Subcutaneous abdominal adipose tissue (tissue), 5 donors: Measurements from ENCODE around the gene XG.
"Not testable (repeated sequence)": the region's sequence is repeated elsewhere in the genome, so short reads cannot be mapped to it uniquely, and the experiment has no call there.

ENCODE experiments used
- H3K27ac ChIP-seq: one replicate; pipeline ENCODE4 v1.7.0; 2013; ENCODE audit warnings: low read depth, mild to moderate bottlenecking, inconsistent platforms, low read length, moderate library complexity
- H3K27me3 ChIP-seq, 5 donors: one replicate each; pipeline ENCODE4 v1.7.0; 2013; ENCODE audit warnings: low read length in 5 of 5, inconsistent platforms in 1 of 5; ENCODE audit not compliant: control insufficient read depth in 5 of 5, insufficient read depth in 4 of 5
- H3K36me3 ChIP-seq, 5 donors: one replicate each; pipeline ENCODE4 v1.7.0; 2013; ENCODE audit warnings: low read length in 5 of 5; ENCODE audit not compliant: control insufficient read depth in 5 of 5, insufficient read depth in 5 of 5
- H3K4me1 ChIP-seq, 5 donors: one replicate each; pipeline ENCODE4 v1.7.0; 2013; ENCODE audit warnings: low read length in 5 of 5, mild to moderate bottlenecking in 3 of 5, moderate library complexity in 1 of 5; ENCODE audit not compliant: control insufficient read depth in 5 of 5, insufficient read depth in 5 of 5
- H3K4me3 ChIP-seq, 5 donors: one replicate each; pipeline ENCODE4 v1.7.0; 2013; ENCODE audit warnings: low read length in 5 of 5, low read depth in 1 of 5
- H3K9ac ChIP-seq, 5 donors: one replicate each; pipeline ENCODE4 v1.7.0; 2013; ENCODE audit warnings: low read length in 5 of 5, mild to moderate bottlenecking in 4 of 5, moderate library complexity in 3 of 5
- H3K9me3 ChIP-seq, 5 donors: one replicate each; pipeline ENCODE4 v1.7.0; 2013; ENCODE audit warnings: low read length in 5 of 5; ENCODE audit not compliant: control insufficient read depth in 5 of 5
- donor health status: healthy.
- donor health status: healthy.
- donor health status: healthy.
- donor health status: healthy.
- donor health status: healthy.

XG gene

GRCh38 chrX:2804106-2804843 is 52.4 kb downstream of the XG start:
- not testable (repeated sequence) for H3K4me1 ChIP-seq, H3K27me3 ChIP-seq, H3K36me3 ChIP-seq, H3K9ac ChIP-seq, H3K9me3 ChIP-seq, H3K27ac ChIP-seq, H3K4me3 ChIP-seq

GRCh38 chrX:2804858-2805257 is 53.0 kb downstream of the XG start:
- not testable (repeated sequence) for H3K9me3 ChIP-seq, H3K27me3 ChIP-seq, H3K4me3 ChIP-seq, H3K36me3 ChIP-seq, H3K4me1 ChIP-seq, H3K9ac ChIP-seq
- H3K27ac ChIP-seq = peak overlapping the region; percentile 46

GRCh38 chrX:2811271-2811670 is 59.4 kb downstream of the XG start:
- Histone ChIP-seq H3K4me1 (peaks cover 0 to 4% (median 3%) of the 10 kb centered on the region in 5 donors), H3K36me3 (no peaks in the 10 kb centered on the region), H3K27ac (no peak overlapping the region), H3K27me3 (peaks cover 0 to 2% (median 0%) of the 10 kb centered on the region in 5 donors), H3K9me3 (no peaks in the 10 kb centered on the region), H3K4me3 (no peak overlapping the region), H3K9ac (no peak overlapping the region)

- Histone ChIP-seq H3K4me3 (peak overlapping the region in 4 of 5 donors; percentile 3 to 53 (median 46)), H3K9ac (peak overlapping the region in 2 of 5 donors; percentile 57 to 59)
- H3K27ac ChIP-seq, H3K9me3 ChIP-seq, H3K27me3 ChIP-seq, H3K36me3 ChIP-seq, H3K4me1 ChIP-seq: not testable (repeated sequence)
These were observed 60.5 kb downstream of the XG start for GRCh38 chrX:2812161-2812907.

GRCh38 chrX:2817036-2817435 is 65.2 kb downstream of the XG start:
- Histone ChIP-seq H3K4me3 (no peak overlapping the region), H3K4me1 (peaks cover 0 to 14% (median 3%) of the 10 kb centered on the region in 5 donors), H3K36me3 (peaks cover 0 to 5% (median 0%) of the 10 kb centered on the region in 5 donors), H3K27ac (no peak overlapping the region), H3K9ac (no peak overlapping the region), H3K27me3 (no peaks in the 10 kb centered on the region), H3K9me3 (no peaks in the 10 kb centered on the region)

- H3K27me3 ChIP-seq = no peaks in the 10 kb centered on the region
- H3K4me1 ChIP-seq = peaks cover 0 to 19% (median 9%) of the 10 kb centered on the region in 5 donors
- H3K4me3 ChIP-seq = no peak overlapping the region
- no peaks in the 10 kb centered on the region for H3K9me3 ChIP-seq
- peaks cover 0 to 5% (median 0%) of the 10 kb centered on the region in 5 donors for H3K36me3 ChIP-seq
- H3K9ac ChIP-seq = no peak overlapping the region
- no peak overlapping the region for H3K27ac ChIP-seq
These were observed 67.7 kb downstream of the XG start for GRCh38 chrX:2819345-2820135.

- H3K4me1 ChIP-seq = peaks cover 0 to 26% (median 17%) of the 10 kb centered on the region in 5 donors
- H3K9ac ChIP-seq = no peak overlapping the region
- no peak overlapping the region for H3K27ac ChIP-seq
These were observed 68.4 kb downstream of the XG start for GRCh38 chrX:2820136-2820771.

GRCh38 chrX:2823795-2824386 is 72.1 kb downstream of the XG start:
- H3K27me3 ChIP-seq = peaks cover 0 to 10% (median 0%) of the 10 kb centered on the region in 5 donors
- H3K4me3 ChIP-seq = peak overlapping the region in 3 of 5 donors; percentile 8 to 33 (median 29)
- H3K9me3 ChIP-seq = no peaks in the 10 kb centered on the region
- peak overlapping the region in 3 of 5 donors; percentile 7 to 62 (median 19) for H3K9ac ChIP-seq
- no peaks in the 10 kb centered on the region for H3K36me3 ChIP-seq
- H3K4me1 ChIP-seq = peaks cover 0 to 49% (median 31%) of the 10 kb centered on the region in 5 donors
- peak overlapping the region; percentile 82 for H3K27ac ChIP-seq

More at GRCh38 chrX:2820136-2820771, 68.4 kb downstream of the XG start:
- Histone ChIP-seq H3K36me3 (peaks cover 0 to 5% (median 0%) of the 10 kb centered on the region in 5 donors), H3K4me3 (no peak overlapping the region), H3K27me3 (no peaks in the 10 kb centered on the region), H3K9me3 (no peaks in the 10 kb centered on the region)

GRCh38 chrX:2824886-2825285 is 73.0 kb downstream of the XG start:
- Histone ChIP-seq H3K4me3 (no peak overlapping the region), H3K9me3 (no peaks in the 10 kb centered on the region), H3K36me3 (no peaks in the 10 kb centered on the region), H3K27me3 (peaks cover 0 to 15% (median 0%) of the 10 kb centered on the region in 5 donors), H3K27ac (peak overlapping the region; percentile 44), H3K4me1 (peaks cover 0 to 52% (median 31%) of the 10 kb centered on the region in 5 donors), H3K9ac (no peak overlapping the region)
